GM11168 (cell line): ENCODE results near the gene MTIF2.
"Not testable (repeated sequence)": the region's sequence is repeated elsewhere in the genome, so short reads cannot be mapped to it uniquely, and the experiment has no call there.

ENCODE experiments used
- in situ Hi-C: fragments of 300-500 bp; cut with MboI; formaldehyde crosslinking; loops from one replicate; pipeline ENCODE4 v1.12.0; 2022; ENCODE audit warnings: low sequenced_read_pairs; ENCODE audit not compliant: unreplicated experiment

The MTIF2 gene

DNA sequence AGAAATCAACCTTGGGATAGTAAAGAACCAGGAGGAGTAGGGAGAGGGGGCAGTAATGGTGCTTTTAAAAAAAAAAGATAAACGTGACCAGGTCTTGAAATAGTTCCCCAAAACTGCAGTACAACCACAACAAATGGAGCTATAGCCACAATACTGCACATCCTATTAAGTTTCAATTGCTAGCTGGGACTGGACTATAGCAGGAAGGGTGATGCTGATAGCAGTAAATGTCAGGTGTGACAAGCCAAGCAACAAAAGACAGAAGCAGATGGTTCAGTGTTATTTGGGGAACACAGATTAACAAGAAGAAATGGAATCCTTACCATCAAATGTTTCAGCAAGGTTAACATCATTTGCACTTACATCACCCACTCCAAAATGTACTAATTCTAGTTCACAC, 26.4 kb downstream of the MTIF2 start:
- in situ Hi-C loops, result no loop called here

DNA sequence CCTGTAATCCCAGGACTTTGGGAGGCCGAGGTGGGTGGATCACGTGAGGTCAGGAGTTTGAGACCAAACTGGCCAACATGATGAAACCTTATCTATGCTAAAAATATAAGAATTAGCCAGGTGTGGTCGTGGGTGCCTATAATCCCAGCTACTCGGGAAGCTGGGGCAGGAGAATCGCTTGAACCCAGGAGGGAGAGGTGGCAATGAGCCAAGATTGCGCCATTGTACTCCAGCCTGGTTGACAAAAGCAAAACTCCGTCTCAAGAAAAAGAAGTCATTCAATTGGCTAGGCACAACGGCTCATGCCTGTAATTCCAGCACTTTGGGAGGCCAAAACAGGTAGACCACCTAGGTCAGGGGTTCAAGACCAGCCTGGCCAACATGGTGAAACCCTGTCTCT, 27.4 kb downstream of the MTIF2 start:
- in situ Hi-C loops, result not testable (repeated sequence)

DNA sequence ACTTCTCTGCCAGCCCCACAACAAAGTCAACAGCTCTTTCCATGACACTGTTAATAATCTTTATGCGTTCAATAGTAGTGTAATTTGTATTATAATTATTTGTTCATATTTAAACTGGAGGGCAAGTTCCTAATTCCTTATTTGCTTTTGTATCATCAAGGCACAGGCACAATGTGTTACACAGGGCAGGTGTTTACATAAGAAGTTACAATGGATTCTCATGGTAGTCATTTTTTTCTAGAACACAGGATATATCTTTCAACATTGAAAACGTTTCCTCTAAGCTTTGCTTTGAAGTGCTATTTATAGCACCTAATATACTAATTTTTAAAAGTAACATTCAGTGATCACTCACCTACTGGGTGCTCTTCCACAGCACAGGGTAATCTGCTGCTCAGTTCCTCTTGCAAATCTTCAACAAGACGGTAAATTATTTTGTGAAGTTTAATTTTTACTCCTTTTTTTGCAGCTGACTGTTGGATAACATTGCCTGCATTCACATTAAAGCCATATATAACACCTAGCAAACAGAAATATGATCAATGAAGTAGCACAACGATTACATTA, 29.3 kb downstream of the MTIF2 start:
- in situ Hi-C loops, result no loop called here

DNA sequence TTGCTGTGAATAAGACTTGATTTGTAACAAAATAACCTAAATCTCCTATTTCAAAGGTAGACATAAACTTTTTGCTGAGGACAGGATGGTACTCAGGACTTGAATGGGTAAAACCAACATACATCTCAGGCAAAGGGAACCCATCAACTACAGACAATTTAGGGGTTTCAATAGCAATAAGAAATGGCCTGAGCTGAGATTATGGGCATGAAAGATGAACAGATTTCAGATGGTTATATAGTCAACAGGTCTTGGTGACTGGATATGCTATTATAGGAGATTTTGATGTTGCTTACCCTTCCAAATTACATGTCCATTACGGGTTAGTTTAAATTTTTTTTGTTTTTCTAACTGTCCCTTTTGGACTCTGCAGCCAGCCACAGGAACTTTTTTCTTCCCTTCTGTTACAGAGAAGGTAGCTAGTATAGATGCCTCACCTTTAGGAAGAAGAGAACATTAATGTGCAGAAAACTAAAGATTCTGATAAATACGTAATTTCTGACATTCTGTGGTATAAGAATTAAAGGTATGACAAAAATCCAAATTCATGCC, 32.0 kb downstream of the MTIF2 start:
- in situ Hi-C loops, result no loop called here

DNA sequence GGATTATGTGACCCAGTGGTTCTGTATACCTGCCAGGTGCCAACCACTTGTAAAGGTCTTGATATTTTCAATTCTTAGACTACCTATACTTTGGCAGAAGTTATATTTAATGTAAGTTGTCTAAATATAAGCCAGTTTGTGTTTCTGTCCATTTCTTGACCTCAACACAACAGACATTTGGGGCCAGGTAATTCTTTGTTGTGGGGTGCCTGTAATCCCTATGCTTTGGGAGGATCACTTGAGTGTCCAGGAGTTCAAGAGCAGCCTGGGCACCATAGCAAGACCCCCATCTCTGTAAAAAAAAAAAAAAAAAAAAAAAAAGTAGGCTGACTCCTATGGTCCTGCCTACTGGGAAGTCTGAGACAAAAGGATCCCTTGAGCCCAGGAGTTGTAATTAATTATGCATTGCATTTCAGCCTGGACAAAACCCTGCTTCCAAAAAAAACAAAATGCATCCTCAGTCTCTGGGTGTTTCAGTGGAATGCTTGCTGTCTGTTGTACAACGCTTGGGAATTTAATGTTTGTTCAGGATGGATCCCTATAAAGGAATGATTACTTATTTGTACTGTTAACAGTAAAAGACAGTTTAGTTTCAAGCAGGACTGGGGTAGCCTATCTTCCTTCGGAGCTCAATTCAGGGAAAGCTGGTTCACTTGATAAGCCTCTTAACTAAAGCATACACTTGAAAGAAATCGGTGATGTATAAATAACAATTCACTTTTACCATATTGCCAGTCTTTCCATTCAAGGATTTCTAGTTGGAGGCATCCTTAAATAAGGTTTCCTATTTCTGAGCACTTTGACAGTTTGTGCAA, 33.1 kb downstream of the MTIF2 start:
- in situ Hi-C loops, result no loop called here

DNA sequence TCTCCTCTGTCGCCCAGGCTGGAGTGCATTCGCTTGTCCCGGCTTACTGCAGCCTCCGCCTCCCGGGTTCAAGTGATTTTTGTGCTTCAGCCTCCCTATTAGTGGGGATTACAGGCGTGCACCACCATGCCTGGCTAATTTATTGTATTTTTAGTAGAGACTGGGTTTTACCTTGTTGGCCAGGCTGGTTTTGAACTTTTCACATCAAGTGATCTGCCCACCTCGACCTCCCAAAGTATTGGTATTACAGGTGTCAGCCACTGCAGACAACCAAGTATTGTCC, 35.4 kb downstream of the MTIF2 start:
- in situ Hi-C loops, result no loop called here

DNA sequence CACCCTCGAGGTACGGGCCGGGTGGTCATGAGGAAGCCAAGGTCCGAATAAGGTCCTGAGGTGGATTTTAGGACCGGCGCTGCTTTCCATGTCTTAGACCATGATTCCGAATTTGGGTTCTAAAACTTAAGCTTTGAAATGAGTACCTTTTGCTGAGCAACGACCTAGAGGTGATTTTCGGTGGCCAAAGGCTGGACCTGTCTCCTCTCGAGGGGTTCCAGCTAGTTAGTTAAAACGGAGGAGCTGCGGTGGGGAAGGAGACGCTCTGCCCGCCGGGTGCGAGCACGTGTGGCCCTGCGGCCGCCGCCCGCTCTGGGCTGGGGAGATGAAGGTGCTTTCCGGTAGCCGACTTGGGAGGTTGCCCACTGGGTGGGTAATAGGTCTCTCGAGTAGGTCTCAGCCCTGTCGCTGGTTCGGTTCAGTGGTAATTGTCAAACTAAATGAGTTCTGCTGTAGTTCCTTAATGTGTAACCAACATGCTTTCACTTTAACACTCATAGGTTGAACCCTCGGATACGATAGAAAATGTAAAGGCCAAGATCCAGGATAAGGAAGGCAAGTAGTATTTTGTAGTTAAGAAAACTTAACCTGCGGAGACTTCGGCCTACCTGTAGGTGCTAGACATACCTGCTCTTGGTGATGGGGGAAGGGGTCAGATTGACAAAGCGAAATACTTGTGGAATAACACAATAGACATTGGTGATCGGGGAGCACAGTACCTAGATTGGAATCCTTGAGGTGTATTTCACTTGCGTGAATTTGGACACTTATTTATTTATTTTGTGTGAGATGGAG, 36.0 kb downstream of the MTIF2 start:
- in situ Hi-C loops, result no loop called here

DNA sequence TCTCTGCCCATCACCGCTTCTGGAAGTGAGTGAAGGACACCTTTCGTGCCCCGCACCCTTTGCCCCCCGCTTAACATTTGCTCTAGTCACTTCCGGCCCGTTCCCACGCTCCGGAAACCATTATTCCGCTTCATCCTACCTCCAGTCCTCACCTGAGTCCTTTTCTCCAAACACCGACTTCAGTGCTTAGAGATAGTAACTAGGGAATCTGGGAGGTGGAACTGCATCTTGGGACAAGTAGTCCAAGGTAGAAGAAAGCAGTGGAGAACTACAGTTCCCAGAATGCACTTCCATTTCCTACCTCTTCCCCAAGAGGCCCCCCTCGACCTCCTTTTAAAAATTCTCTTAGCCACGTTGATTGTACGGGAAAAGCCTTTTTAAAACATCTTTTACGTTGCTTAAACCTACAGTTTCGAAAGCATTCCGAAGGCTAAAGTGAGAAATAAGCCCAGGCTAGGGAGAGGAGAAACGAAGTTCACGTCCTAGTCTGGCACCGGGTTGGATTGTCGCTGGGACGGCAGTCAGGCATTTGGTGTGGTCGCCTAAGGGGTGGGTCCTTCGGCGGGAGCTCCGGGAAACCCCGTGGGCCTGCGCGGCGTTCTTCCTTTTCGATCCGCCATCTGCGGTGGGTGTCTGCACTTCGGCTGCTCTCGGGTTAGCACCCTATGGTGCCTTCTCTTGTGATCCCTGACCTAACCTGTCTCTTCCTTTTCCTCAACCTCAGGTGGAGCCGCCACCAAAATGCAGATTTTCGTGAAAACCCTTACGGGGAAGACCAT, 36.8 kb downstream of the MTIF2 start, which contains the start of the genes CLHC1 and RPS27A:
Gene CLHC1, minus strand, starts transcription at position 210 of the 779 bp plus-strand sequence. CDS start 9,882 bp downstream, outside the sequence.
Gene RPS27A, plus strand, starts transcription at position 605 of the 779 bp plus-strand sequence. Its CDS starts 137 bp downstream, at position 742.
- in situ Hi-C loops, result no loop called here

DNA sequence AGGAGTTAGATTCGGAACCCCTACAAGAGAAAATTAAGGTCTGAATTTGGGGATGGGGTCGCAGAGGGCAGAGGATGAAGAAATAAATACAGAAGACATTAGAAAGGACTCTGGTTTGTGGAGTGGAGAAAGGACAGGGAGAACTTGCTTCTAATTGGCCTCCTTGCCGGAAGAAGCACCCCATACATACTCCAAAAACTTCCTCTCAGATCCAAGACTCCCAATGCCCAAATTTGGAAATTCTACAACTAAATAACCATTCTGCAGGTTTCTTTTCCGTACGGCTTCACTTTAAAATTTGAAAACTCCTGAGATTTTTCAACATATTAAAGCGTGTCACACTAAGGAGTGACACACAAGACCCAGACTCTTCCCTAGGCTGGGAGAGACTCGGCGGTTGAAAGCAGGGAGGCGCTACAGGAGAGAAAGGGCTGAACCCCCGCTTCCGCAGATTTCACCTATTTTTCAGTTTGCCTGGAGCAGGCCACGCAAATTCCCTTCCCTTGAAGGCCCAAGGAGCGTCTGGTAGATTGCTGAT, 37.4 kb downstream of the MTIF2 start:
- in situ Hi-C loops, result no loop called here

DNA sequence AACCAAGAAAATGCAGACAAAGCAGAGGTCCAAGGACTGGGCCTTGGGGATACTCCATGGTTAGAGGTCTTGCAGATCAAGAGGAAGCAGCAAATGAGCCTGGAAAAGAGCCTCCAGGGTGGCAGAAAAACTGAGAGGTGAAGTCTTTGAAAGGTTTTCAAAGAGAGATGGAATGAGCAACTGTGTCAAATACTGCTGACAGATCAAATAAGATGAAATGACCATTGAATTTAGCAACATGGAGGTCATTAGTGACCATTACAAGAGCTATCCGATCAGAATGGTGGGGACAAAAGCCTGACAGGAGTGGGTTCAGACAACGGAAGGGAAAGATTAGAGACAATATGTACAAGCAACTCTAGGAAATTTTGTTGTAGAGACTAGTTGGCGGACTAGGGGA, 38.5 kb downstream of the MTIF2 start:
- in situ Hi-C loops, result no loop called here

DNA sequence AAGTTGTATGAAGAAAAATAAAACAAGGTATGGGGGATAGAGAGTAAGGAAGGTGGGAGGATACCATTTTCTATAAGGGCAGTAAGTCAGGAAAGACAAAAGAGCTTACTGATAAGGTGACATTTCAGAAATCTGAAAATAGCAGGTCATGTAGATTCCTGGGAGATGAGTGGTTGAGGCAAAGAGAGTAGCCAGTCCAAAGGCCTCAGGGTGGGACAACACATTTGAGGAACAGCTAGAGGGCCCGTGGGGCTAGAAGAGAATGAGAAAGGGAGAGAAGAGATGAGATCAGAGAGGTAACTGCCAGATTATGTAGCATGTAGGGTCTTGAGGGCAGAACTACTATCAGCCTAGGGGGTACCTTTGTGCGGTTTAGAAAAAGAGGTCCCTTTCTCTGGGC, 39.8 kb downstream of the MTIF2 start:
- in situ Hi-C loops, result no loop called here

DNA sequence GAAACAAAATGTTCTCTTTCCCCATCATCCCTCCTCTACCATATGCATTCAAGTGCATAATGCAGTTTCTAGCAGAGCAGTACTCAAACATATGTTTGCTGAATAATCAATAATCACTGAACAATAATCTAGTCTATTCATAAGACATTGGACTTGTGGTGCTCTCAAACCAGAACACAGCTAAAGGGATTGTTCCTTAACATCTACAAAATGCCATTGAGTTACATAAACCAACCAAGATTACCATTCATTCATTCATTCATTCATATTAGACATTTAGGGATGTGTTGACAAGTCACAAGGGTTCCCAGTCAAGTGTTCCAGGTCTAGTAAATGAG, 40.8 kb downstream of the MTIF2 start:
- in situ Hi-C loops, result no loop called here

DNA sequence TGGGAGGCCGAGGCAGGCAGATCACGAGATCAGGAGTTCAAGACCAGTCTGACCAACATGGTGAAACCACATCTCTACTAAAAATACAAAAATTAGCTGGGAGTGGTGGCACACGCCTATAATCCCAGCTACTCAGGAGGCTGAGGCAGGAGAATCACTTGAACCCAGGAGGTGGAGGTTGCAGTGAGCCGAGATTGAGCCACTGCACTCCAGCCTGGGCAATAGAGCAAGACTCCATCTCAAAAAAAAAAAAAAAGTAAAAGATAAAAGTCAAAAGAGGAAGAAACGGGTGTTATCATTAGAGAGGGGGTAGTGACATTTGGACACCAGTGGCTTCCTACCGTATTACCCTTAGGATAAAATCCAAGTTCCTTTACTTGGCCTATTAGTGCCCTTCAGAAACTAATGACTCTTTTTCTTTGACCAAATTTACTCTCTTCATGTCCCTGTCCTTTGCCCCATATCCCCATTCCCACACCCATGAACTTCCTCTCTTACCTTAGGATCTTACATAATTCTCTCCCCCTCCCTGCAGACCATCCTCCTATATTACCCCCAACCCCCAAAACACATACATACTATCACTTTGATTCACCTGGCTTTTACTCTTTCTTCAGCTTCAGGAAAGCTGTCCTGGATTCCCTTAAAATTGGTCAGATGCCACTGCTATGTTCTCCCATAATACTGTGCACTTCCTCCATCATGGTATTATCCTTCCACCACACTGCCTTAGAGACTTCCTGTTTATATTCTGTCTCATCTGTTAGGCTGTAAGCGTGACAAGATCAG, 41.4 kb downstream of the MTIF2 start:
- in situ Hi-C loops, result not testable (repeated sequence)

DNA sequence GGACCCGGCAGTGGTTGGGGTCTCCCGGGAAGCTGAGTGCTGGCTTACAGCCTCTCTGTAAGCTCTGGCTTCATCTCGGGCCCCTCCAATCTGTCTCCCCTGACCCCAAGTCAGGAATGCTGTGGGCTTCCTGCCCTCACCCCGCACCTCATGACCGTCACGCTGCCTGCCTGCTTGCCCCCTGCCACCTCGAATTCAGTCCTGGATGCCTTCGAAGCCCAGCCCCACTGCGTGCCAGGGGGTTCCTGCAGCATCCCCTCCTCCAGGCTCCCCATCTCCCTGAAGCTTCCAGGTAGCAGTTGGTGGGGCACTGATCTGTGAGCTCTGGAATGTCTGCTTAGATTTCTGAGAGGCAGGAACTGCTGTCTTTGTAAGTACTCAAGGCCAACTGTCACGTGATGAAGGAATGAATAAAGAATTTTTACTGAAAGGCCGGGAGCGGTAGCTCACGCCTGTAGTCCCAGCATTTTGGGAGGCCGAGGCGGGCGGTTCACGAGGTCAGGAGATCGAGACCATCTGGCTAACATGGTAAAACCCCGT, 43.5 kb downstream of the MTIF2 start:
- in situ Hi-C loops, result no loop called here

DNA sequence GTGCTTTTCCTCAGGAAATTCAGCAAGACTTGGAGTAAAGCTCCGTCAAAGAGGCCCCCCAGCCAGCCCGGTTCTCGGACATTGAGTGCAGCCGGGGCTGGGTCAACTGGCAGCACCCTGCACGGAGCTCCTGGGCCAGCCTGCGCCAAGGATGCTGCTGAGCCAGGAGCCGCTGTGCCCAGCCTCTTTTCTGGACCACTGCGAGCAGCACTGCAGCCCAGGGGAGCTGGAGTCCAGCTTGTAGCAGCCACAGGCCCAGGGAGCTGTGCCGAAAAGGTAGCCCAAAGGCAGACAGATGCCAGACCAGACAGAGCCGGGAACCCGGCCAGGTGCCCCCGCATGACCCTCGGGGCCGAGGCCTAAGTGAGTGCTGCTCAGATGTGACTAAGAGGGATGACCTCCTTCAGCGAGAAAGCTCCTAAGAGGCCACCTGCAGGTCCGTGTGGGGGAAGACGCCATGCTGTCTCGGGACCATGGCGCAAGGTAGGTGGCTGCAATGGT, 44.2 kb downstream of the MTIF2 start:
- in situ Hi-C loops, result no loop called here

DNA sequence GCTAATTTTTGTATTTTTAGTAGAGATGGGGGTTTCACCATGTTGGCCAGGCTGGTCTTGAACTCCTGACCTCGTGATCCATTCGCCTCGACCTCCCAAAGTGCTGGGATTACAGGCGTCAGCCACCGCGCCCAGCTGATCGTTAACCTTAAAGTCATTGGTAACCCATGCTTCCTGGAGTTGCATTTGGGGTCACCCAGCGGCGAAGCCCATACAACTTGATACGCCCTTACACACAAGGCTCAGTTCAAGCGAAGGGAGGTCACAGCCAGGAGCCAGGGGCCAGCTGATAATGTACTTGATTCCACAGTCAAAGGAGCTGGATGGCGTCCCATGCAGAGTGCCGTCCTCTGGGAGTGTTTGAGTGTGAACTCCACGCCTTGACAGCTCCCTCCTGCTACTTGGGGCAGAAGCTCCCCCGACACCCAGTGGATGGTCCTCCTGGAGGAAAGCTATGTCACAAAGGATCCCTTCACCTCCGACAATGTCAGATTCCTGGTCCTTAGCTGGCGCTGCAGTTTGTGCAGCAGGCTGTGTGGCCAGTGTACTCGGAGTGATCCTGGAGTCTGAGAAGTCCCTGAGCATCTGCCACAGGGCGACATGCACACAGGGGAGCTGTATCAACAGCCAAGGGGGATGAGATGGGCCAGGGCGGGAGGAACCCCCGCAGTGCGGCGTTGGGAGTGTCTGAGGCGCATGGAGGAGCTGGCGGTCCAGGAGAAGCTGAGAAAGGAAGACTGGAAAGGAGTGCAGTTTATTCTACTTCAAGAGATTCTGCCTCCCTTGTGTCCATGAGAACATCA, 44.9 kb downstream of the MTIF2 start:
- in situ Hi-C loops, result no loop called here

DNA sequence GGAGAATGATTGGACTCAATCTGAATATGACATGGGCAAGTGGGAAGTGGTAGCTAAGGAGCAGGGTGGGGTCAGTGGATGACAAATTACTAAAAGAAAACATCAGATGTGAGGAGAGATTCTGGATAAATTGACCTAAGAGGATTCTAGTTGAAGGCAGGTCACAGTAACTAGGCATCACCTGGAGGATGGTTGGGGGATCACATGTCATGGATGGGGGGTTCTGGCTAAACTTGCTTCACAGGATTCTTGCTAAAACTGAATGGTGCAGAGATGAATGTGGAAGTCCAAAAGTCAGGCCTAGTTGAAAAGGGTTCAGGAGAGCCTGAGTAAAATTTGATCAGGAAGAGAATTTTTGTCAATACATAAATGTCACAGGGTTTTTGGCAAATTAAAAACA, 55.2 kb downstream of the MTIF2 start:
- in situ Hi-C loops, result no loop called here

DNA sequence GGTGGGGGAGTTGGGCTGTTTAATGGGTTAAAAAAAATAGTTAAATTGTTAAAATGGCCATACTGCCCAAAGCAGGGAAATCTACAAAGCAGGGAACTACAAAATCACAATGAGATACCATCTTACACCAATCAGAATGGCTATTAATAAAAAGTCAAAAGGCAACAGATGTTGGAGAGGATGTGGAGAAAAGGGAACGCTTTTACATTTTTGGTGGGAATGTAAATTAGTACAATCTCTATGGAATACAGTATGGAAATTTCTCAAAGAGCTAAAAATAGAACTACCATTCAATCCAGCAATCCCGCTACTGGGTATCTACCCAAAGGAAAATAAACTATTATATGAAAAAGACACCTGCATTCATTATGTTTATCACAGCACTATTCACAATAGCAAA, 64.1 kb downstream of the MTIF2 start:
- in situ Hi-C loops, result no loop called here
